ENCODE measurements around the gene SLC4A1.
"Not testable (repeated sequence)": the region's sequence is repeated elsewhere in the genome, so short reads cannot be mapped to it uniquely, and the experiment has no call there.

The SLC4A1 gene

GRCh38 chr17:44255915-44256314, 12.0 kb downstream of the SLC4A1 start:
- DNase-seq, result no peak

GRCh38 chr17:44254361-44255095, 13.4 kb downstream of the SLC4A1 start:
- no peak for DNase-seq

GRCh38 chr17:44253006-44253405, 14.9 kb downstream of the SLC4A1 start:
- no peak for DNase-seq

- no peak for DNase-seq
Observed at GRCh38 chr17:44251062-44251461, 16.9 kb downstream of the SLC4A1 start.

- no peak for DNase-seq
Observed at GRCh38 chr17:44249501-44250246, 18.3 kb downstream of the SLC4A1 start.

GRCh38 chr17:44247876-44248736, 19.8 kb downstream of the SLC4A1 start:
- DNase-seq, result no peak

- no peak for DNase-seq
Observed at GRCh38 chr17:44247440-44247841, 20.5 kb downstream of the SLC4A1 start.

- no peak for DNase-seq
Observed at GRCh38 chr17:44241106-44241624, 26.8 kb downstream of the SLC4A1 start.

- not testable (repeated sequence) for DNase-seq
Observed at GRCh38 chr17:44237886-44238285, 30.0 kb downstream of the SLC4A1 start.

GRCh38 chr17:44236444-44236991, 31.4 kb downstream of the SLC4A1 start:
- no peak for DNase-seq

GRCh38 chr17:44235583-44235936, 32.4 kb downstream of the SLC4A1 start:
- no peak for DNase-seq

- no peak for DNase-seq
Observed at GRCh38 chr17:44233582-44233981, 34.4 kb downstream of the SLC4A1 start.

GRCh38 chr17:44232061-44232460, 35.9 kb downstream of the SLC4A1 start:
- DNase-seq, result no peak

GRCh38 chr17:44230140-44230539, 37.8 kb downstream of the SLC4A1 start:
- no peak for DNase-seq

GRCh38 chr17:44229090-44229489, 38.8 kb downstream of the SLC4A1 start:
- no peak for DNase-seq

- no peak for DNase-seq
Observed at GRCh38 chr17:44223541-44224071, 44.3 kb downstream of the SLC4A1 start.

GRCh38 chr17:44222112-44222869, 45.6 kb downstream of the SLC4A1 start:
- DNase-seq, result peak; percentile 82

- DNase-seq, result no peak
Observed at GRCh38 chr17:44221862-44222111, 46.1 kb downstream of the SLC4A1 start.

- DNase-seq, result peak; percentile 75
Observed at GRCh38 chr17:44221084-44221861, 46.7 kb downstream of the SLC4A1 start.

- peak; percentile 54 for DNase-seq
Observed at GRCh38 chr17:44220213-44221083, 47.5 kb downstream of the SLC4A1 start.
